Erythroblast (primary cell): ENCODE measurements around the gene YIPF5.

Experiments used
- GATA1 ChIP-seq: IDR thresholded peaks from 2 replicates; pipeline ENCODE4 v1.6.1; 2011; ENCODE audit warnings: low read depth, mild to moderate bottlenecking, control low read depth, low read length, moderate library complexity
- POLR2A ChIP-seq: IDR thresholded peaks from 2 replicates; pipeline ENCODE4 v1.6.1; 2011; ENCODE audit warnings: mild to moderate bottlenecking, low read length

- TF ChIP-seq POLR2A (no peak), GATA1 (no peak)
Observed at GRCh38 chr5:144142139-144142823, 28.2 kb downstream of the YIPF5 start.
